WTC11 (cell line): ENCODE results near the gene TLCD3B.
A peak's percentile ranks its signal among the peaks of the same experiment; 100 is the strongest.

Experiments
- ATF3 ChIP-seq: sonication (generic); formaldehyde crosslinking; conservative IDR thresholded peaks from 2 replicates; pipeline ENCODE4 v1.8.1; 2022; ENCODE audit warnings: mild to moderate bottlenecking, missing genetic modification reagents
- CREM ChIP-seq: sonication (generic); formaldehyde crosslinking; IDR thresholded peaks from 2 replicates; pipeline ENCODE4 v1.8.1; 2022; ENCODE audit warnings: mild to moderate bottlenecking, missing genetic modification reagents, moderate library complexity
- CTCF ChIP-seq: fragments of 200-600 bp; IDR thresholded peaks from 2 replicates; pipeline ENCODE4 v1.8.0; 2022; ENCODE audit warnings: antibody characterized with exemption
- MAX ChIP-seq: sonication (generic); formaldehyde crosslinking; IDR thresholded peaks from 2 replicates; pipeline ENCODE4 v1.8.0; 2022; ENCODE audit warnings: mild to moderate bottlenecking, missing genetic modification reagents
- TCF7 ChIP-seq: sonication (generic); formaldehyde crosslinking; IDR thresholded peaks from 2 replicates; pipeline ENCODE4 v1.8.0; 2022; ENCODE audit warnings: mild to moderate bottlenecking, low read depth, missing genetic modification reagents, moderate library complexity
- ZNF121 ChIP-seq: sonication (generic); formaldehyde crosslinking; IDR thresholded peaks from 2 replicates; pipeline ENCODE4 v1.8.0; 2023; ENCODE audit warnings: missing genetic modification reagents
- TF ChIP-seq, protein P1 (sequence below): sonication (generic); formaldehyde crosslinking; IDR thresholded peaks from 2 replicates; pipeline ENCODE4 v1.8.0; 2023; ENCODE audit warnings: missing genetic modification reagents
- TF ChIP-seq, protein P2 (sequence below): fragments of 250-450 bp; sonication (Bioruptor Pico); IDR thresholded peaks from 2 replicates; pipeline ENCODE4 v1.9.0; 2021; ENCODE audit warnings: mild to moderate bottlenecking
- TF ChIP-seq, protein P3 (sequence below): sonication (generic); formaldehyde crosslinking; IDR thresholded peaks from 2 replicates; pipeline ENCODE4 v1.8.1; 2022; ENCODE audit warnings: low read depth, missing genetic modification reagents, borderline replicate concordance
- TF ChIP-seq, protein P4 (sequence below): fragments of 250-450 bp; sonication (Bioruptor Pico); conservative IDR thresholded peaks from 2 replicates; pipeline ENCODE4 v1.9.0; 2021; ENCODE audit warnings: mild to moderate bottlenecking

DNA sequence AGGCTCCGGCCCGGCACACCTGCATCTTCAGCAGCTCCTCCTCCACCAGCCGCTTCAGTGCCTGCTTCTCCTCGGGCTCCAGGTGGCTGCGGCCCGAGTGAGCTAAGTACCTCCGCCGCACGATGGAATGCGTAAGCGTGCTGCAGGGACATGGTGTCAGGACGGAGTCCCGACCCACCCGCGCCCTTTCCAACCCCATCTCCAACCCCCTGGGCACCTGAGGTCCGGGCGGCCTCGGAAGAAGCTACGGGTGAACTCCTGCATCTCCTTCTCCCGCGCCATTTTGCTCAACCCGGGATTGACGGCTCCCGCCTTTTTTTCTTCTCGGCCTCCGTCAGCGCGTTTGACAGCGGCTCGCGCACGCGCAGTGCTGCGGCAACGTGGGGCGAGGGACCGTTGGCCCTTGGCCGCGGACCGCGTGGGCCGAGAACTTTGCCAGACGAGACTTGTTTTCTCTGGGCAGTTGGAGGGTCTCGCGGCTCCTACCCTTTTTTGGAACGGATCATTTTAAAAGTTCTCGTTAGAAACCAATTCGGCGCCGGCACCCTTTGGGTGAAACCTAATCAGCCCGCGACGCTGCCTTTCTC lies 35.7 kb downstream of the TLCD3B start, which contains the start of gene HIRIP3:
- TF ChIP-seq CTCF (no peak), ZNF121 (CRISPR knock-in tag) (no peak), CREM (CRISPR knock-in tag) (no peak), MAX (CRISPR knock-in tag) (peak; percentile 87), TCF7 (CRISPR knock-in tag) (no peak), ATF3 (CRISPR knock-in tag) (no peak)
- TF ChIP-seq, protein P1, sequence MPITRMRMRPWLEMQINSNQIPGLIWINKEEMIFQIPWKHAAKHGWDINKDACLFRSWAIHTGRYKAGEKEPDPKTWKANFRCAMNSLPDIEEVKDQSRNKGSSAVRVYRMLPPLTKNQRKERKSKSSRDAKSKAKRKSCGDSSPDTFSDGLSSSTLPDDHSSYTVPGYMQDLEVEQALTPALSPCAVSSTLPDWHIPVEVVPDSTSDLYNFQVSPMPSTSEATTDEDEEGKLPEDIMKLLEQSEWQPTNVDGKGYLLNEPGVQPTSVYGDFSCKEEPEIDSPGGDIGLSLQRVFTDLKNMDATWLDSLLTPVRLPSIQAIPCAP (CRISPR knock-in tag) = no peak; the same call in 1 of the 2 replicates
- TF ChIP-seq, protein P2, sequence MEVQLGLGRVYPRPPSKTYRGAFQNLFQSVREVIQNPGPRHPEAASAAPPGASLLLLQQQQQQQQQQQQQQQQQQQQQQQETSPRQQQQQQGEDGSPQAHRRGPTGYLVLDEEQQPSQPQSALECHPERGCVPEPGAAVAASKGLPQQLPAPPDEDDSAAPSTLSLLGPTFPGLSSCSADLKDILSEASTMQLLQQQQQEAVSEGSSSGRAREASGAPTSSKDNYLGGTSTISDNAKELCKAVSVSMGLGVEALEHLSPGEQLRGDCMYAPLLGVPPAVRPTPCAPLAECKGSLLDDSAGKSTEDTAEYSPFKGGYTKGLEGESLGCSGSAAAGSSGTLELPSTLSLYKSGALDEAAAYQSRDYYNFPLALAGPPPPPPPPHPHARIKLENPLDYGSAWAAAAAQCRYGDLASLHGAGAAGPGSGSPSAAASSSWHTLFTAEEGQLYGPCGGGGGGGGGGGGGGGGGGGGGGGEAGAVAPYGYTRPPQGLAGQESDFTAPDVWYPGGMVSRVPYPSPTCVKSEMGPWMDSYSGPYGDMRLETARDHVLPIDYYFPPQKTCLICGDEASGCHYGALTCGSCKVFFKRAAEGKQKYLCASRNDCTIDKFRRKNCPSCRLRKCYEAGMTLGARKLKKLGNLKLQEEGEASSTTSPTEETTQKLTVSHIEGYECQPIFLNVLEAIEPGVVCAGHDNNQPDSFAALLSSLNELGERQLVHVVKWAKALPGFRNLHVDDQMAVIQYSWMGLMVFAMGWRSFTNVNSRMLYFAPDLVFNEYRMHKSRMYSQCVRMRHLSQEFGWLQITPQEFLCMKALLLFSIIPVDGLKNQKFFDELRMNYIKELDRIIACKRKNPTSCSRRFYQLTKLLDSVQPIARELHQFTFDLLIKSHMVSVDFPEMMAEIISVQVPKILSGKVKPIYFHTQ (CRISPR knock-in tag) = no peak
- TF ChIP-seq, protein P3, sequence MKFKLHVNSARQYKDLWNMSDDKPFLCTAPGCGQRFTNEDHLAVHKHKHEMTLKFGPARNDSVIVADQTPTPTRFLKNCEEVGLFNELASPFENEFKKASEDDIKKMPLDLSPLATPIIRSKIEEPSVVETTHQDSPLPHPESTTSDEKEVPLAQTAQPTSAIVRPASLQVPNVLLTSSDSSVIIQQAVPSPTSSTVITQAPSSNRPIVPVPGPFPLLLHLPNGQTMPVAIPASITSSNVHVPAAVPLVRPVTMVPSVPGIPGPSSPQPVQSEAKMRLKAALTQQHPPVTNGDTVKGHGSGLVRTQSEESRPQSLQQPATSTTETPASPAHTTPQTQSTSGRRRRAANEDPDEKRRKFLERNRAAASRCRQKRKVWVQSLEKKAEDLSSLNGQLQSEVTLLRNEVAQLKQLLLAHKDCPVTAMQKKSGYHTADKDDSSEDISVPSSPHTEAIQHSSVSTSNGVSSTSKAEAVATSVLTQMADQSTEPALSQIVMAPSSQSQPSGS = no peak
- TF ChIP-seq, protein P4, sequence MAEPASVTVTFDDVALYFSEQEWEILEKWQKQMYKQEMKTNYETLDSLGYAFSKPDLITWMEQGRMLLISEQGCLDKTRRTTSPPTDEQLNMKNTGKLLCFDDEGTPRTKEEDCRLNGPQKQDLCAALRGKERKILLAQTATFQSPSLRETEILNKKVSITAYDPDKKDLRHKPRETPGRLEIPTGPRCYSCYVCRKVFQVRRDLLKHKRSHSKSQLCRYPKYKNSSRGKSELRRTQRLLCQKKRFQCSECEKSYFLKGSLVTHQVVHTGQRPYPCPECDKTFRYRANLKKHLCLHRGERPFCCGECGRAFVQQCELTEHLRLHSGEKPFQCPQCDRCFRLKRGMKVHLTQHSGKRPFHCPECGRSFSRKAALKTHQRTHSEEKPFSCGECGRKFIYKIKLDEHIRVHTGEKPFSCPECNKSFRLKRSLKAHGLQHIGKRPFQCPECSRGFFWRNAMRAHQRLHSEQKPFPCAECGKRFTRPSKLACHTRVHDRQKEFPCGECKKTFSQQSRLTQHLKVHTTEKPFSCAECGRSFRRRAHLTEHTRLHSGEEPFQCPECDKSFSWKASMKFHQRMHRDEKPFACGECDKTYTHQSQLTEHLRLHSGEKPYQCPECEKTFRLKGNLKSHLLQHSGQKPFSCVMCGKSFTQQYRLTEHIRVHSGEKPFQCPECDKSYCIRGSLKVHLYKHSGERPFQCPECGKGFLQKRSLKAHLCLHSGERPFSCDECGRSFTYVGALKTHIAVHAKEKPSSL (CRISPR knock-in tag) = no peak
